Naive thymus-derived CD4-positive, alpha-beta T cell (primary cell): ENCODE data around the gene IGF2BP1. TPM values are rescaled to one million over a fixed set of nuclear protein-coding genes. Genes with fewer than 3 reads are reported as not detected.
"Not testable (repeated sequence)": the region's sequence is repeated elsewhere in the genome, so short reads cannot be mapped to it uniquely, and the experiment has no call there.

Experiments used
- ATAC-seq: fragments of 150-1000 bp; cut with Tn5 transposase; 2 replicates; pipeline ENCODE4 v1.10.0; 2021; ENCODE audit warnings: mild to moderate bottlenecking, moderate library complexity
- CTCF ChIA-PET: fragments of 350-600 bp; sonication (Branson Sonifier 250); formaldehyde crosslinking; loops from one replicate; lab custom pipeline; 2021; ENCODE audit warnings: antibody characterized with exemption; lab: Charles Lee
- POLR2A ChIA-PET: fragments of 350-600 bp; sonication (Branson Sonifier 250); formaldehyde crosslinking; loops from one replicate; lab custom pipeline; 2021; ENCODE audit warnings: antibody characterized with exemption, inconsistent platforms; lab: Charles Lee
- DNase-seq, 9 donors: peaks; one replicate each; pipeline versions ENCODE4 v3.0.0 to v3.0.0-alpha.2; 2020 to 2022; ENCODE audit warnings: mixed read lengths in 1 of 9
- H3K27ac ChIP-seq: one replicate; pipeline ENCODE4 v1.7.0; 2013; ENCODE audit warnings: mild to moderate bottlenecking, low read depth, low read length, moderate library complexity
- H3K27me3 ChIP-seq, 2 donors: one replicate each; pipeline ENCODE4 v1.7.0; 2013; ENCODE audit warnings: low read length in 2 of 2, mild to moderate bottlenecking in 2 of 2, moderate library complexity in 2 of 2; ENCODE audit not compliant: control insufficient read depth in 2 of 2, insufficient read depth in 2 of 2
- H3K36me3 ChIP-seq, 3 experiments: 1 replicate in 2 of 3; 2 replicates in 1 of 3; pipeline ENCODE4 v1.7.0; 2013; ENCODE audit warnings: low read length in 3 of 3, mild to moderate bottlenecking in 3 of 3, moderate library complexity in 1 of 3; ENCODE audit not compliant: insufficient read depth in 3 of 3, control insufficient read depth in 2 of 3
- H3K4me1 ChIP-seq, 2 donors: one replicate each; pipeline ENCODE4 v1.7.0; 2013; ENCODE audit warnings: low read length in 2 of 2, mild to moderate bottlenecking in 2 of 2, moderate library complexity in 1 of 2; ENCODE audit not compliant: control insufficient read depth in 2 of 2, insufficient read depth in 2 of 2
- H3K4me3 ChIP-seq: 2 replicates; pipeline ENCODE4 v1.7.0; 2013; ENCODE audit warnings: mild to moderate bottlenecking, low read length
- H3K9me3 ChIP-seq, 3 experiments: 1 replicate in 2 of 3; 2 replicates in 1 of 3; pipeline ENCODE4 v1.7.0; 2013; ENCODE audit warnings: low read length in 3 of 3; ENCODE audit not compliant: control insufficient read depth in 2 of 3
- H3K27ac Mint-ChIP-seq, 9 donors: one replicate each; pipeline ENCODE4 v1.8.0; 2020 to 2022; ENCODE audit warnings: mixed read lengths in 9 of 9, mild to moderate bottlenecking in 8 of 9, moderate library complexity in 5 of 9, inconsistent platforms in 2 of 9
- H3K27me3 Mint-ChIP-seq, 5 donors: one replicate each; pipeline ENCODE4 v1.8.0; 2021 to 2022; ENCODE audit warnings: mixed read lengths in 5 of 5, mild to moderate bottlenecking in 1 of 5
- H3K36me3 Mint-ChIP-seq, 5 donors: one replicate each; pipeline ENCODE4 v1.8.0; 2020 to 2022; ENCODE audit warnings: mixed read lengths in 5 of 5, mild to moderate bottlenecking in 3 of 5, inconsistent platforms in 1 of 5
- H3K4me1 Mint-ChIP-seq, 7 donors: one replicate each; pipeline ENCODE4 v1.8.0; 2020 to 2022; ENCODE audit warnings: mixed read lengths in 7 of 7, mild to moderate bottlenecking in 3 of 7, inconsistent platforms in 1 of 7
- H3K4me3 Mint-ChIP-seq, 10 donors: one replicate each; pipeline ENCODE4 v1.8.0; 2020 to 2022; ENCODE audit warnings: mild to moderate bottlenecking in 10 of 10, mixed read lengths in 10 of 10, moderate library complexity in 6 of 10, inconsistent platforms in 2 of 10
- H3K9me3 Mint-ChIP-seq, 11 donors: one replicate each; pipeline ENCODE4 v1.8.0; 2020 to 2022; ENCODE audit warnings: mixed read lengths in 11 of 11, mild to moderate bottlenecking in 4 of 11, inconsistent platforms in 1 of 11, moderate library complexity in 1 of 11
- intact Hi-C, 2 donors: fragments of 100-400 bp; cut with micrococcal nuclease; formaldehyde crosslinking; loops; one replicate each; pipeline ENCODE4 v1.15.1; 2023
- polyA plus RNA-seq, 2 donors: library from polyadenylated mRNA; unstranded; fragments of 300-500 nt; fragmentation: Illumina TruSeq; gene quantifications; one replicate each; pipeline ENCODE4 v1.2.3, GENCODE V29; 2021
- total RNA-seq, 6 experiments: library from RNA in 5 of 6; stranded (reverse) in 5 of 6; gene quantifications; 1 replicate in 5 of 6; 2 replicates in 1 of 6; pipeline ENCODE4 v1.2.3 and lab custom pipeline; 2021 to 2026

Gene IGF2BP1
- total and polyA plus RNA-seq, 7 experiments from 2014 or later = not detected

- H3K27ac ChIP-seq, ATAC-seq, H3K27me3 ChIP-seq, CTCF ChIA-PET, intact Hi-C loops, H3K4me1 ChIP-seq, H3K9me3 ChIP-seq, H3K36me3 Mint-ChIP-seq, H3K9me3 Mint-ChIP-seq, H3K4me1 Mint-ChIP-seq, DNase-seq, H3K36me3 ChIP-seq, POLR2A ChIA-PET, H3K4me3 ChIP-seq, H3K4me3 Mint-ChIP-seq, H3K27ac Mint-ChIP-seq: not testable (repeated sequence)
- peaks cover 9 to 36% (median 30%) of the 10 kb centered on the region in 5 donors for H3K27me3 Mint-ChIP-seq
These were observed 87.9 kb downstream of the IGF2BP1 start for GRCh38 chr17:49085046-49085445.

GRCh38 chr17:49085565-49086315, 88.6 kb downstream of the IGF2BP1 start:
- no peak overlapping the region for H3K4me3 Mint-ChIP-seq
- Histone ChIP-seq H3K27ac (no peak overlapping the region), H3K36me3 (no peaks in the 10 kb centered on the region), H3K4me3 (no peak overlapping the region), H3K27me3 (no peaks in the 10 kb centered on the region), H3K4me1 (no peaks in the 10 kb centered on the region), H3K9me3 (no peaks in the 10 kb centered on the region)
- CTCF ChIA-PET = no interaction called here
- H3K27ac Mint-ChIP-seq = no peak overlapping the region
- peaks cover 9 to 36% (median 34%) of the 10 kb centered on the region in 5 donors for H3K27me3 Mint-ChIP-seq
- ATAC-seq = no peak
- peaks cover 0 to 5% (median 0%) of the 10 kb centered on the region in 7 donors for H3K4me1 Mint-ChIP-seq
- POLR2A ChIA-PET = no interaction called here
- H3K36me3 Mint-ChIP-seq = no peaks in the 10 kb centered on the region
- DNase-seq = no peak
- peaks cover 0 to 1% (median 0%) of the 10 kb centered on the region in 11 donors for H3K9me3 Mint-ChIP-seq
- intact Hi-C loops = no loop called here

DNA sequence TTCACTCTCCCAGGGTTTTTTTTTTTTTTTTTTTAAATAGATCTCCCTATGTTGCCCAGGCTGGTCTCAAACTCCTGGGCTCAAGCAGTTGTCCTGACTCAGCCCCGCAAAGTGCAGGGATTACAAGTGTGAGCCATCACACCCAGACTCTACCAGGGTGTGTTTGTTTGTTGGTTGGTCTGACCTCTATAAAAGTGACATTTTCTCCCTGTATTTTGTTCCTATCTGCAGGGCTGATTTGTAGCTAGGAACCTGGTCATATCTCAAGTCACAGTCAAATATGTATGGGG, 89.1 kb downstream of the IGF2BP1 start:
- intact Hi-C loops = no loop called here
- H3K36me3 Mint-ChIP-seq = no peaks in the 10 kb centered on the region

DNA sequence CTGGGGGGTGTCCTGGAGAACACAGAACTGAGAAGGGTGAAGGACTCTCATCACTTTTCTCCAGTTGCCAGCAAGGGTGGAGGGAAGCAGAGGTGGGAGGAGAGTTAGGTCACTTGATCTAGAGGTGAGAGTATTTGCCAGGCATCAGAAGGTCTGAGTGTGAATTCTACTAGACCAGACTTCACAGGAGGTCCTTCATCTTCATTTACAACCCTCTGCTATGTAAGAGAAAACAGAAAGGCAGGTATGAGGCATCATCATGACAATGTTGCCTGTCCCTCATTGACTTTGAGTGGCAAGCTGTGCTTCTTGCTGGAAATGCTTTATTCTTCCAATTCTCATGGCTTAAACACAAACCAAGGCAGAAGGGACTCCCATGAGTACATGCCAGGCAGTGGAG, 89.5 kb downstream of the IGF2BP1 start:
- DNase-seq (no peak), ATAC-seq (no peak)
- H3K27me3 Mint-ChIP-seq = peaks cover 9 to 34% (median 28%) of the 10 kb centered on the region in 5 donors
- H3K27ac ChIP-seq = no peak overlapping the region
- H3K9me3 ChIP-seq = no peaks in the 10 kb centered on the region
- peaks cover 0 to 5% (median 0%) of the 10 kb centered on the region in 7 donors for H3K4me1 Mint-ChIP-seq
- H3K36me3 Mint-ChIP-seq = no peaks in the 10 kb centered on the region
- no peaks in the 10 kb centered on the region for H3K36me3 ChIP-seq
- no peak overlapping the region for H3K4me3 ChIP-seq
- no peak overlapping the region for H3K4me3 Mint-ChIP-seq
- H3K27ac Mint-ChIP-seq = no peak overlapping the region
- H3K9me3 Mint-ChIP-seq = peaks cover 0 to 1% (median 0%) of the 10 kb centered on the region in 11 donors
- H3K27me3 ChIP-seq = no peaks in the 10 kb centered on the region
- H3K4me1 ChIP-seq = no peaks in the 10 kb centered on the region
- ChIA-PET POLR2A (no interaction called here), CTCF (no interaction called here)
- intact Hi-C loops = no loop called here

More for the DNA sequence above, 89.1 kb downstream of the IGF2BP1 start:
- Histone ChIP-seq H3K9me3 (no peaks in the 10 kb centered on the region), H3K36me3 (no peaks in the 10 kb centered on the region), H3K4me3 (no peak overlapping the region), H3K27me3 (no peaks in the 10 kb centered on the region), H3K4me1 (no peaks in the 10 kb centered on the region), H3K27ac (no peak overlapping the region)
- H3K9me3 Mint-ChIP-seq = peaks cover 0 to 1% (median 0%) of the 10 kb centered on the region in 11 donors
- no peak for DNase-seq
- ChIA-PET POLR2A (no interaction called here), CTCF (no interaction called here)
- H3K27me3 Mint-ChIP-seq = peaks cover 9 to 34% (median 32%) of the 10 kb centered on the region in 5 donors
- no peak for ATAC-seq
- no peak overlapping the region for H3K27ac Mint-ChIP-seq
- H3K4me3 Mint-ChIP-seq = no peak overlapping the region
- H3K4me1 Mint-ChIP-seq = peaks cover 0 to 5% (median 0%) of the 10 kb centered on the region in 7 donors

- ATAC-seq = no peak
- Mint-ChIP-seq H3K36me3 (no peaks in the 10 kb centered on the region), H3K4me1 (peaks cover 0 to 5% (median 0%) of the 10 kb centered on the region in 7 donors), H3K27ac (no peak overlapping the region), H3K27me3 (peaks cover 3 to 30% (median 20%) of the 10 kb centered on the region in 5 donors), H3K4me3 (no peak overlapping the region), H3K9me3 (peaks cover 0 to 1% (median 0%) of the 10 kb centered on the region in 11 donors)
- DNase-seq = no peak
- Histone ChIP-seq H3K36me3 (no peaks in the 10 kb centered on the region), H3K4me1 (no peaks in the 10 kb centered on the region), H3K27ac (no peak overlapping the region), H3K9me3 (no peaks in the 10 kb centered on the region), H3K27me3 (no peaks in the 10 kb centered on the region), H3K4me3 (no peak overlapping the region)
- POLR2A ChIA-PET = no interaction called here
- CTCF ChIA-PET = interaction anchor here (0.6 kb wide), 1 partner anchor 737 kb away, joined by 3 read pairs; no protein-coding TSS in a partner anchor
- intact Hi-C loops = no loop called here
These were observed 91.9 kb downstream of the IGF2BP1 start for GRCh38 chr17:49089094-49089493.

GRCh38 chr17:49090878-49091594, 93.9 kb downstream of the IGF2BP1 start:
- H3K4me3 Mint-ChIP-seq = no peak overlapping the region
- H3K36me3 Mint-ChIP-seq = no peaks in the 10 kb centered on the region
- H3K36me3 ChIP-seq = no peaks in the 10 kb centered on the region
- DNase-seq = no peak
- H3K4me1 Mint-ChIP-seq = peaks cover 0 to 5% (median 0%) of the 10 kb centered on the region in 7 donors
- peaks cover 3 to 25% (median 20%) of the 10 kb centered on the region in 5 donors for H3K27me3 Mint-ChIP-seq
- H3K9me3 Mint-ChIP-seq = peaks cover 0 to 1% (median 0%) of the 10 kb centered on the region in 11 donors
- no peaks in the 10 kb centered on the region for H3K4me1 ChIP-seq
- H3K27ac ChIP-seq = no peak overlapping the region
- H3K9me3 ChIP-seq = no peaks in the 10 kb centered on the region
- H3K27me3 ChIP-seq = no peaks in the 10 kb centered on the region
- ATAC-seq = no peak
- intact Hi-C loops = no loop called here
- H3K27ac Mint-ChIP-seq = no peak overlapping the region
- no peak overlapping the region for H3K4me3 ChIP-seq
- ChIA-PET POLR2A (no interaction called here), CTCF (interaction anchor here (0.5 kb wide), 1 partner anchor 181 kb away, joined by 3 read pairs; no protein-coding TSS in a partner anchor)
